Stomach (tissue), 9 donors: ENCODE results near the gene PPP4R4. TPM values are rescaled to one million over a fixed set of nuclear protein-coding genes. Genes with fewer than 3 reads are reported as not detected.

ENCODE experiments used
- DNase-seq, 2 donors: peaks; one replicate each; pipeline versions ENCODE4 v3.0.0 to v3.0.0-alpha.2; 2013 to 2019
- H3K27ac ChIP-seq, 5 donors: fragments of 200-600 bp in 4 of 5; sonication (generic) in 4 of 5; one replicate each; pipeline ENCODE4 v1.5.1; 2013 to 2019; ENCODE audit warnings: mild to moderate bottlenecking in 1 of 5, moderate library complexity in 1 of 5
- H3K27me3 ChIP-seq, 3 donors: fragments of 200-600 bp; sonication (generic); one replicate each; pipeline ENCODE4 v1.5.1; 2017 to 2019; ENCODE audit warnings: mixed run types in 1 of 3
- H3K36me3 ChIP-seq, 4 donors: fragments of 200-600 bp; sonication (generic); 1 replicate in 3 of 4; 2 replicates in 1 of 4; pipeline ENCODE4 v1.5.1; 2016 to 2019
- H3K4me1 ChIP-seq, 4 donors: fragments of 200-600 bp; sonication (generic); one replicate each; pipeline ENCODE4 v1.5.1; 2016 to 2019
- H3K4me3 ChIP-seq, 4 donors: fragments of 200-600 bp; sonication (generic) in 3 of 4; one replicate each; pipeline ENCODE4 v1.5.1; 2016 to 2019; ENCODE audit warnings: mild to moderate bottlenecking in 1 of 4
- H3K9me3 ChIP-seq, 4 donors: fragments of 200-600 bp; sonication (generic); one replicate each; pipeline ENCODE4 v1.5.1; 2016 to 2019
- EP300 ChIP-seq: sonication (generic); formaldehyde crosslinking; IDR thresholded peaks from one replicate; pipeline ENCODE4 v1.6.1; 2017; ENCODE audit warnings: antibody characterized with exemption
- POLR2A ChIP-seq, 4 donors: fragments of 450-650 bp; IDR thresholded peaks; one replicate each; pipeline ENCODE4 v1.6.1; 2016; ENCODE audit warnings: antibody characterized with exemption in 4 of 4, control low read depth in 2 of 4, mild to moderate bottlenecking in 1 of 4, moderate library complexity in 1 of 4
- POLR2AphosphoS5 ChIP-seq, 3 donors: sonication (generic); formaldehyde crosslinking; IDR thresholded peaks; one replicate each; pipeline ENCODE4 v1.6.1; 2016; ENCODE audit warnings: antibody characterized with exemption in 3 of 3
- WGBS, 5 donors: extraction: QIAGEN DNeasy Blood & Tissue Kit in 3 of 5; methylation state at CpG; one replicate each; pipeline versions ENCODE4 v1.1.5 to v1.1.7; 2013 to 2018; 5-methylcytosine and 5-hydroxymethylcytosine counted together
- intact Hi-C: fragments of 100-400 bp; cut with DNase I; formaldehyde crosslinking; loops from one replicate; pipeline ENCODE4 v1.15.1; 2023; ENCODE audit warnings: low total_unique reads
- polyA plus RNA-seq, 3 donors: library from polyadenylated mRNA; stranded (reverse); fragments of 200-250 nt; gene quantifications; one replicate each; pipeline ENCODE4 v1.2.3, GENCODE V29; 2013
- total RNA-seq, 5 donors: library from RNA; depleted of rRNA; stranded (reverse); fragments of >200 nt; gene quantifications; one replicate each; pipeline versions ENCODE4 v1.1.0 to v1.2.3, GENCODE V29; 2014 to 2016
- TF ChIP-seq, protein P1 (sequence below), 7 experiments: fragments of 450-650 bp in 4 of 7; fragments of 200-600 bp in 3 of 7; sonication (generic) in 3 of 7; IDR thresholded peaks; one replicate each; pipeline ENCODE4 v1.5.1; 2016 to 2019; ENCODE audit warnings: antibody characterized with exemption in 7 of 7, control low read depth in 2 of 7, mild to moderate bottlenecking in 1 of 7
- donor health status: healthy with polysubstance abuse.
- donor health status: Bipolar disorder and iron deficiency.
- donor health status: healthy.

The PPP4R4 gene
- total and polyA plus RNA-seq, 8 donors: under 0.01 to 11.7 (median 0.50) TPM; not detected in 1

DNA sequence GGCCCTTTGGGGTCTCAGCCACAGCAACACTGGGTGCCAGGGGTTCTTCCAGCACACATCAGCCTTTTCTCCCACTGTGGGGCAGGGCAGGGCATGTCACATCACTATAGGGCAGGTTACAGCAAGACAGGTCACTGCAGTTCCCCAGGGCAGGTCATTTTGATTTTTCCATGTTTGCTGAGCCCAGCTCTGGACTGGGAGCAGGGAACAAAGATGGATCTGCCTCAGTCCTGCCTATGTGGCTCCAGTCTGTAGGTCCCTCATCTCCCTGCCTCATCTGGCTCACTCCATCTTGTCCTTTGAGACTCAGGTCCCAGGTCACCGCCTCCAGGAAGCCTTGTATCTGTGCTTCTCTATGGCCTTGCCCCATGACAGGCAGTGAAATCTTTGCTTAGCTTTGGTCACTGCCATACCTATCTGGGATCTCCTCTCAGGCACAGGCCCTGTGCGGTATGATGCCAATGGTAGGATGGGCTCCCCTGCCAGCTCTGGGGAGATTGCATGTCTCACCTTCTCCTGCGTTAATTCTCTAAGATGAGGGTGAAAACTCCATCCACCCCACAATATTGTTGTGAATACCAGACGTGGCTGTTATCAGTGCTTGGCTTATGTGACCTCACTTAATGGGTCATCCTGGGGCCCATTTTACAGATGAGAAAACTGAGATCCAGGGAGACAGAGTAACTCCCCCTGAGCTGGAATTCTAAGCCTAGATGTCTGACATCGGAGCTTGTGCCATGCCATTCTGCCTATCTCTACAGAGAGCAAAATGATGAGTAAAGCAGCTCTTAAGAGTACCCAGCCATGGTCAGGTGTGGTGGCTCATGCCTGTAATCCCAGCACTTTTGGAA is 147.5 kb downstream of the PPP4R4 start:
- H3K27me3 ChIP-seq: no peaks in the 10 kb centered on the region
- DNase-seq: no peak
- WGBS, 5 donors: 76 to 84% (median 79%) methylated on average over 4 to 5 of the region's 5 CpGs
- no peaks in the 10 kb centered on the region for H3K4me1 ChIP-seq
- intact Hi-C loops: no loop called here
- H3K36me3 ChIP-seq: no peaks in the 10 kb centered on the region
- H3K4me3 ChIP-seq: no peak overlapping the region
- no peak for TF ChIP-seq EP300
- TF ChIP-seq POLR2A (IDR thresholded peaks at IDR 0.05): no peak
- TF ChIP-seq POLR2AphosphoS5 (IDR thresholded peaks at IDR 0.05): no peak
- TF ChIP-seq, protein P1, sequence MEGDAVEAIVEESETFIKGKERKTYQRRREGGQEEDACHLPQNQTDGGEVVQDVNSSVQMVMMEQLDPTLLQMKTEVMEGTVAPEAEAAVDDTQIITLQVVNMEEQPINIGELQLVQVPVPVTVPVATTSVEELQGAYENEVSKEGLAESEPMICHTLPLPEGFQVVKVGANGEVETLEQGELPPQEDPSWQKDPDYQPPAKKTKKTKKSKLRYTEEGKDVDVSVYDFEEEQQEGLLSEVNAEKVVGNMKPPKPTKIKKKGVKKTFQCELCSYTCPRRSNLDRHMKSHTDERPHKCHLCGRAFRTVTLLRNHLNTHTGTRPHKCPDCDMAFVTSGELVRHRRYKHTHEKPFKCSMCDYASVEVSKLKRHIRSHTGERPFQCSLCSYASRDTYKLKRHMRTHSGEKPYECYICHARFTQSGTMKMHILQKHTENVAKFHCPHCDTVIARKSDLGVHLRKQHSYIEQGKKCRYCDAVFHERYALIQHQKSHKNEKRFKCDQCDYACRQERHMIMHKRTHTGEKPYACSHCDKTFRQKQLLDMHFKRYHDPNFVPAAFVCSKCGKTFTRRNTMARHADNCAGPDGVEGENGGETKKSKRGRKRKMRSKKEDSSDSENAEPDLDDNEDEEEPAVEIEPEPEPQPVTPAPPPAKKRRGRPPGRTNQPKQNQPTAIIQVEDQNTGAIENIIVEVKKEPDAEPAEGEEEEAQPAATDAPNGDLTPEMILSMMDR (IDR thresholded peaks at IDR 0.05): no peak
- no peaks in the 10 kb centered on the region for H3K9me3 ChIP-seq
- no peak overlapping the region for H3K27ac ChIP-seq

DNA sequence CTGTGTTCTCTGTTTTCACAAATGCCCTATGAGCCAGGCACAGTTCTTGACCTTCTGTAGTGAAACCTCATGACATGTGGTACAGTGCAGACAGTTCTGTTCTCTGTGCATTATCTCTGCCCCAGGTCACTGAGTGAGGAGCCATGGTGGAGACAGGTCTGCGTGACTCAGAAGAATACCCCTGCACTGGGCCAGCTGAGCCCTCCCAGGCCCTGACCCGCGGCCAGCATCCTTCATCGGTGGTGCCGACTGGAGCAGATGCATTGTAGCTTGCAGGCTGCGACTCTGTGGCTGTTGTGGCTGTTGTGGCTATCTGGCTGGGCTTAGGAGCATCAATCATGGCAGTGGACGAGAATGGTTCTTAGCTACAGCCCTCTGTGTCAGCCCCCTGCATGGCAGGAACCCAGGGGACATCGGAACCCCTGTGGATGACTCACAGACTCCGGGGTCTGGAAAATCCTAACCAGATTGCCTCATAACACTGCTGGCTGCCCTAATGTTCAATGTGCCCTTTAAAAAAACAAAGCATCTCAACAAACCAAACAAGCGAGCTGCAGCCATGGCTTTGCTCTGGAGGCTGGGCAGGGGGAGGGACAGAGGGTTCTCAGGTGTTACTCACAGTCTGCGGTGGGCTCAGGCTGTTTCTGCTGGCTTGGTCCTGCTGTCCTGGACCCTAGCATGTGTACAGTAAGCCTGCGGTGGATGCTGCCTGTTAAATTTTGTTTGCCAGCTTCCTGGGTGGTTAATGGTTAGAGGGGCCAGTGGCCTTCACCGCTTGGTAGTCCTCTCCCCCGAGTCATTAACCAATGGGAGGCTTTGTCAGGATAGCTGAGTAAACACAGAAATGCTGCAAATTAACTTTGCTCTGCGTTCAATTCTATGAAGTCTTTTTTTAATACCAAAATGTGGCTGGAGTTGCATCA is 148.8 kb downstream of the PPP4R4 start, which contains the start of gene SERPINA6:
Gene SERPINA6, minus strand, starts transcription at position 689 of the 923 bp plus-strand sequence. CDS start 8,688 bp downstream, outside the sequence.
- intact Hi-C loops: no loop called here
- DNase-seq: no peak
- Histone ChIP-seq H3K27ac (no peak within 1 kb of the TSS), H3K4me3 (no peak within 1 kb of the TSS), H3K4me1 (no peaks in the 10 kb centered on the region), H3K36me3 (no peaks in the 10 kb centered on the region), H3K27me3 (peaks cover 0 to under 1% (median 0%) of the 10 kb centered on the region in 3 donors), H3K9me3 (no peaks in the 10 kb centered on the region)
- TF ChIP-seq EP300 (no peak), POLR2AphosphoS5 (IDR thresholded peaks at IDR 0.05) (no peak), POLR2A (IDR thresholded peaks at IDR 0.05) (no peak)
- TF ChIP-seq, protein P1 (IDR thresholded peaks at IDR 0.05): no peak
- 43 to 56% (median 52%) methylated on average over 10 to 15 of the region's 15 CpGs for WGBS, 5 donors

DNA sequence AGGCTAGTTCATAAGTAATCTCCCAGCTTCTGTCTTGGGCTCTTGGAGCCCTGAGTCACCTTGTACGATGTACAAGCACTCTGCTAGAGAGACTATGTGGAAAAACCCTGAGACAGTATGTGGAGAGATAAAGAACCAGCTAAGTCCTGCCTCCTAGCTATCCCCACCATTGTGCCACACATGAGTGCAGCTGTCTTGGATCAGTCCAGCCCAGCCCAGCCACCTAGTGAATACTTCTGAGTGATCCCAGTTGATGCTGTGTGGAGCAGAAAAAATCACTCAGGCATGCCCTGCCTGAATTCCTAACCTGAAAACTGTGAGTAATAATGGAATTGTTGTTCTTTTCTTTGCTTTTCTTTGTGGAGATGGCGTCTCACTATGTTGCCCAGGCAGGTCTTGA is 154.1 kb downstream of the PPP4R4 start:
- TF ChIP-seq EP300 (no peak), POLR2A (IDR thresholded peaks at IDR 0.05) (no peak), POLR2AphosphoS5 (IDR thresholded peaks at IDR 0.05) (no peak)
- TF ChIP-seq, protein P1 (IDR thresholded peaks at IDR 0.05): no peak
- 74 to 88% (median 85%) methylated on average over 2 of the region's 2 CpGs for WGBS, 5 donors
- intact Hi-C loops: no loop called here

More for the DNA sequence above, 154.1 kb downstream of the PPP4R4 start:
- no peak for DNase-seq
- Histone ChIP-seq H3K4me1 (no peaks in the 10 kb centered on the region), H3K9me3 (no peaks in the 10 kb centered on the region), H3K4me3 (no peak overlapping the region), H3K36me3 (no peaks in the 10 kb centered on the region), H3K27ac (no peak overlapping the region), H3K27me3 (peaks cover 0 to 4% (median 0%) of the 10 kb centered on the region in 3 donors)

Other genes starting within 250 kb of the PPP4R4 start
- not detected for gene FAM181A, start 247.0 kb upstream of the PPP4R4 start, total RNA-seq
- not detected for gene FAM181A, start 247.0 kb upstream of the PPP4R4 start, polyA plus RNA-seq
- 100 to 1,000 TPM in 1 of 5 donors, 10 to 100 TPM in 3, 1 to 10 TPM in 1; 9.6 to 199 (median 34.8) TPM for gene ASB2, start 197.8 kb upstream of the PPP4R4 start, total RNA-seq
- gene ASB2, start 197.8 kb upstream of the PPP4R4 start, polyA plus RNA-seq: 10 to 100 TPM in 1 of 3 donors, 1 to 10 TPM in 2; 2.0 to 17.1 (median 2.2) TPM
- not detected for gene CCDC197, start 177.0 kb upstream of the PPP4R4 start, total RNA-seq
- gene CCDC197, start 177.0 kb upstream of the PPP4R4 start, polyA plus RNA-seq: not detected
- gene OTUB2, start 148.0 kb upstream of the PPP4R4 start, total RNA-seq: 1 to 10 TPM in 1 of 5 donors, under 1 TPM in 2, not detected in 2; 0.45 to 4.1 (median 0.92) TPM
- under 1 TPM; 0.46 to 0.75 (median 0.50) TPM for gene OTUB2, start 148.0 kb upstream of the PPP4R4 start, polyA plus RNA-seq
- gene DDX24, start 93.1 kb upstream of the PPP4R4 start, total RNA-seq: 100 to 1,000 TPM in 2 of 5 donors, 10 to 100 TPM in 3; 39.1 to 236 (median 84.4) TPM
- 10 to 100 TPM; 47.4 to 73.8 (median 61.2) TPM for gene DDX24, start 93.1 kb upstream of the PPP4R4 start, polyA plus RNA-seq
- gene IFI27L1, start 93.0 kb upstream of the PPP4R4 start, total RNA-seq: 10 to 100 TPM in 2 of 5 donors, 1 to 10 TPM in 2, not detected in 1; 1.6 to 17.1 (median 9.3) TPM
- 10 to 100 TPM in 2 of 3 donors, 1 to 10 TPM in 1; 9.9 to 33.7 (median 23.5) TPM for gene IFI27L1, start 93.0 kb upstream of the PPP4R4 start, polyA plus RNA-seq
- 100 to 1,000 TPM in 3 of 5 donors, 10 to 100 TPM in 2; 12.9 to 276 (median 118) TPM for gene IFI27, start 63.6 kb upstream of the PPP4R4 start, total RNA-seq
- 1,000 to 10,000 TPM in 1 of 3 donors, 100 to 1,000 TPM in 2; 292 to 1,115 (median 874) TPM for gene IFI27, start 63.6 kb upstream of the PPP4R4 start, polyA plus RNA-seq
- gene IFI27L2, start 44.7 kb upstream of the PPP4R4 start, total RNA-seq: 10 to 100 TPM in 3 of 5 donors, 1 to 10 TPM in 2; 4.9 to 61.7 (median 24.8) TPM
- gene IFI27L2, start 44.7 kb upstream of the PPP4R4 start, polyA plus RNA-seq: 100 to 1,000 TPM in 2 of 3 donors, 10 to 100 TPM in 1; 87.8 to 133 (median 103) TPM
- gene SERPINA10, start 118.9 kb downstream of the PPP4R4 start, total RNA-seq: not detected
- under 1 TPM in 2 of 3 donors, not detected in 1; 0.10 to 0.37 TPM for gene SERPINA10, start 118.9 kb downstream of the PPP4R4 start, polyA plus RNA-seq
- gene SERPINA6, start 149.0 kb downstream of the PPP4R4 start, total RNA-seq: not detected
- gene SERPINA6, start 149.0 kb downstream of the PPP4R4 start, polyA plus RNA-seq: under 1 TPM in 1 of 3 donors, not detected in 2; 0.19 TPM
- not detected for gene SERPINA2, start 192.4 kb downstream of the PPP4R4 start, total RNA-seq
- gene SERPINA2, start 192.4 kb downstream of the PPP4R4 start, polyA plus RNA-seq: not detected
- gene SERPINA1, start 214.3 kb downstream of the PPP4R4 start, total RNA-seq: 100 to 1,000 TPM in 2 of 5 donors, 10 to 100 TPM in 3; 10.5 to 315 (median 46.3) TPM
- 1,000 to 10,000 TPM in 1 of 3 donors, 100 to 1,000 TPM in 1, 10 to 100 TPM in 1; 37.6 to 1,332 (median 307) TPM for gene SERPINA1, start 214.3 kb downstream of the PPP4R4 start, polyA plus RNA-seq